ENCODE data around the gene TBL3. TPM values are rescaled to one million over a fixed set of nuclear protein-coding genes. Genes with fewer than 3 reads are reported as not detected.

The TBL3 gene
- total and polyA plus RNA-seq, 9 of the 15 experiments (the other 6 are each of a cell fraction or from before 2014, with no cell fraction given) = 0.97 to 117 (median 24.5) TPM

GRCh38 chr16:2009791-2010510 is 38.1 kb downstream of the TBL3 start, which contains the start of gene ZNF598 (continued):
- TF ChIP-seq TCFL5 (CRISPR knock-in tag; conservative IDR thresholded peaks at IDR 0.05) (no peak), ZSCAN32 (CRISPR knock-in tag; IDR thresholded peaks at IDR 0.05) (no peak), RFX7 (CRISPR knock-in tag; IDR thresholded peaks at IDR 0.05) (no peak), ZNF444 (CRISPR knock-in tag; IDR thresholded peaks at IDR 0.05) (no peak), MEIS2 (IDR thresholded peaks at IDR 0.05; ENCODE audit: partially characterized antibody) (no peak), SNAPC5 (CRISPR knock-in tag; IDR thresholded peaks at IDR 0.05) (no peak), CC2D1A (IDR thresholded peaks at IDR 0.05) (no peak), FOXP4 (CRISPR knock-in tag; IDR thresholded peaks at IDR 0.05; ENCODE audit: borderline replicate concordance) (no peak), TAL1 (IDR thresholded peaks at IDR 0.05) (no peak), POLR2A (conservative IDR thresholded peaks at IDR 0.05) (peak; percentile 96), ZNF518B (CRISPR knock-in tag; IDR thresholded peaks at IDR 0.05) (no peak), MLLT1 (IDR thresholded peaks at IDR 0.05) (no peak), FIP1L1 (IDR thresholded peaks at IDR 0.05; ENCODE audit: low read depth, low read length, poor library complexity, severe bottlenecking) (no peak), HCFC1 (IDR thresholded peaks at IDR 0.05; ENCODE audit: low read depth, low read length) (peak; percentile 80), ZNF780A (CRISPR knock-in tag; IDR thresholded peaks at IDR 0.05) (no peak), CHD4 (IDR thresholded peaks at IDR 0.05; ENCODE audit: insufficient read depth, insufficient replicate concordance, low read depth, low read length, poor library complexity, severe bottlenecking) (no peak), GTF2F1 (IDR thresholded peaks at IDR 0.05; ENCODE audit: low read depth, low read length) (no peak), GTF2E2 (tag; IDR thresholded peaks at IDR 0.05) (peak; percentile 60; the same call in 1 of the 2 replicates), YBX1 (IDR thresholded peaks at IDR 0.05) (no peak), ZBTB33 (CRISPR knock-in tag; IDR thresholded peaks at IDR 0.05) (no peak)
